H1 (cell line): Measurements from ENCODE around the gene SH3BGRL3. TPM values are rescaled to one million over a fixed set of nuclear protein-coding genes. Genes with fewer than 3 reads are reported as not detected.
"Not testable (repeated sequence)": the region's sequence is repeated elsewhere in the genome, so short reads cannot be mapped to it uniquely, and the experiment has no call there.

Experiments
- CTCF ChIA-PET: fragments of 300-600 bp; sonication (Branson Sonifier 250); formaldehyde crosslinking; loops from one replicate; lab custom pipeline; 2021; ENCODE audit not compliant: partially characterized antibody; lab: Charles Lee
- POLR2A ChIA-PET: fragments of 300-600 bp; sonication (Branson Sonifier 250); formaldehyde crosslinking; loops from one replicate; lab custom pipeline; 2021; ENCODE audit warnings: inconsistent platforms; ENCODE audit not compliant: partially characterized antibody; lab: Charles Lee
- DNase-seq, 2 experiments: peaks; one replicate each; pipeline versions ENCODE4 v3.0.0 to v3.0.0-alpha.2; 2010 to 2022; ENCODE audit warnings: low spot score in 2 of 2, low read depth in 1 of 2, mixed read lengths in 1 of 2
- FAIRE-seq: peaks from 2 replicates; lab custom pipeline; 2011; peaks lifted over from hg19 to GRCh38; lab: Jason Lieb, UNC
- H2AFZ ChIP-seq: 2 replicates; pipeline ENCODE4 v1.8.1; 2012; ENCODE audit warnings: low read length, inconsistent platforms
- H2AK5ac ChIP-seq: 2 replicates; pipeline ENCODE4 v1.6.1; 2013; ENCODE audit warnings: low read depth, low read length
- H2BK120ac ChIP-seq: replicated peaks from 2 replicates; pipeline ENCODE3; 2013; ENCODE audit warnings: low read depth, low read length, inconsistent platforms
- H2BK12ac ChIP-seq: 2 replicates; pipeline ENCODE4 v1.6.1; 2013; ENCODE audit warnings: low read depth, low read length
- H2BK15ac ChIP-seq: 2 replicates; pipeline ENCODE4 v1.6.1; 2013; ENCODE audit warnings: low read length
- H2BK20ac ChIP-seq: 2 replicates; pipeline ENCODE4 v1.6.1; 2013; ENCODE audit warnings: low read length
- H2BK5ac ChIP-seq: 2 replicates; pipeline ENCODE4 v1.6.1; 2013; ENCODE audit warnings: low read depth, low read length
- H3K14ac ChIP-seq: 2 replicates; pipeline ENCODE4 v1.6.1; 2013; ENCODE audit warnings: inconsistent platforms; ENCODE audit not compliant: insufficient read length
- H3K18ac ChIP-seq: 2 replicates; pipeline ENCODE4 v1.6.1; 2013; ENCODE audit warnings: low read length; ENCODE audit errors: extremely low read depth
- H3K23ac ChIP-seq: 2 replicates; pipeline ENCODE4 v1.6.1; 2013; ENCODE audit warnings: inconsistent platforms; ENCODE audit not compliant: insufficient read length
- H3K23me2 ChIP-seq: 2 replicates; pipeline ENCODE4 v1.6.1; 2013; ENCODE audit warnings: low read depth, low read length
- H3K27ac ChIP-seq: 2 replicates; pipeline ENCODE4 v1.6.1; 2011; ENCODE audit warnings: low read depth, low read length, inconsistent platforms
- H3K27me3 ChIP-seq, 4 experiments: replicated peaks in 1 of 4; 1 replicate in 1 of 4; 2 replicates in 3 of 4; pipeline versions ENCODE4 v1.6.1 to v1.8.1; 2011 to 2013; ENCODE audit warnings: low read length in 3 of 4, mild to moderate bottlenecking in 3 of 4, inconsistent platforms in 2 of 4, mixed read lengths in 2 of 4, moderate library complexity in 1 of 4; ENCODE audit not compliant: control insufficient read depth in 3 of 4, insufficient read depth in 3 of 4; ENCODE audit errors: extremely low read depth in 1 of 4
- H3K36me3 ChIP-seq, 4 experiments: 2 replicates each; pipeline versions ENCODE4 v1.6.1 to v1.8.1; 2011 to 2013; ENCODE audit warnings: mild to moderate bottlenecking in 4 of 4, low read length in 3 of 4, moderate library complexity in 2 of 4, control low read depth in 1 of 4, inconsistent platforms in 1 of 4; ENCODE audit not compliant: insufficient read depth in 4 of 4, control insufficient read depth in 2 of 4
- H3K4ac ChIP-seq: replicated peaks from 2 replicates; pipeline ENCODE3; 2013; ENCODE audit warnings: low read length, low read depth, mixed read lengths, inconsistent platforms; ENCODE audit not compliant: insufficient read length
- H3K4me1 ChIP-seq, 4 experiments: replicated peaks in 1 of 4; 1 replicate in 1 of 4; 2 replicates in 3 of 4; pipeline versions ENCODE4 v1.6.1 to v1.8.1; 2011 to 2013; ENCODE audit warnings: low read length in 3 of 4, inconsistent platforms in 2 of 4, mixed read lengths in 1 of 4; ENCODE audit not compliant: insufficient read depth in 4 of 4, control insufficient read depth in 3 of 4
- H3K4me2 ChIP-seq, 2 experiments: 2 replicates each; pipeline versions ENCODE4 v1.6.1 to v1.8.1; 2011 to 2013; ENCODE audit warnings: low read depth in 2 of 2, low read length in 2 of 2, control low read depth in 1 of 2, inconsistent platforms in 1 of 2, mild to moderate bottlenecking in 1 of 2; ENCODE audit not compliant: insufficient read depth in 1 of 2
- H3K4me3 ChIP-seq, 4 experiments: fragments of 200-600, 300-600 bp in 1 of 4; sonication (generic), shearing (Covaris generic), sonication (Bioruptor Twin) in 1 of 4; 2 replicates each; pipeline versions ENCODE4 v1.5.1 to v1.8.1; 2011 to 2016; ENCODE audit warnings: low read length in 4 of 4, low read depth in 3 of 4, control low read depth in 2 of 4, inconsistent platforms in 2 of 4, mild to moderate bottlenecking in 2 of 4, mixed read lengths in 1 of 4, moderate library complexity in 1 of 4; ENCODE audit not compliant: insufficient read depth in 2 of 4; ENCODE audit errors: extremely low read depth in 1 of 4
- H3K56ac ChIP-seq: replicated peaks from 2 replicates; pipeline ENCODE3; 2013; ENCODE audit warnings: low read depth, mild to moderate bottlenecking, mixed read lengths, low read length, inconsistent platforms; ENCODE audit not compliant: insufficient read length
- H3K79me1 ChIP-seq: 2 replicates; pipeline ENCODE4 v1.6.1; 2013; ENCODE audit warnings: low read depth, low read length, control low read depth
- H3K79me2 ChIP-seq, 2 experiments: 2 replicates each; pipeline versions ENCODE4 v1.6.1 to v1.8.1; 2012 to 2013; ENCODE audit warnings: low read length in 2 of 2, mild to moderate bottlenecking in 2 of 2, inconsistent platforms in 1 of 2; ENCODE audit not compliant: insufficient read depth in 2 of 2, control insufficient read depth in 1 of 2
- H3K9ac ChIP-seq, 4 experiments: replicated peaks in 1 of 4; 1 replicate in 1 of 4; 2 replicates in 3 of 4; pipeline versions ENCODE4 v1.6.1 to v1.8.1; 2011 to 2013; ENCODE audit warnings: low read depth in 3 of 4, low read length in 3 of 4, control low read depth in 2 of 4, mild to moderate bottlenecking in 2 of 4, moderate library complexity in 2 of 4, inconsistent platforms in 1 of 4; ENCODE audit errors: extremely low read depth in 1 of 4
- H3K9me3 ChIP-seq, 2 experiments: 2 replicates each; pipeline versions ENCODE4 v1.6.1 to v1.8.1; 2012 to 2013; ENCODE audit warnings: mild to moderate bottlenecking in 2 of 2, moderate library complexity in 2 of 2, control low read depth in 1 of 2, inconsistent platforms in 1 of 2, low read depth in 1 of 2, low read length in 1 of 2, mixed read lengths in 1 of 2; ENCODE audit not compliant: insufficient read depth in 2 of 2
- H4K20me1 ChIP-seq, 2 experiments: replicated peaks in 1 of 2; 2 replicates each; pipeline versions ENCODE3 to v1.8.1; 2011 to 2013; ENCODE audit warnings: inconsistent platforms in 2 of 2, low read length in 2 of 2, mild to moderate bottlenecking in 1 of 2; ENCODE audit not compliant: insufficient read depth in 2 of 2, control insufficient read depth in 1 of 2
- H4K5ac ChIP-seq: 2 replicates; pipeline ENCODE4 v1.6.1; 2013; ENCODE audit warnings: low read length, low read depth, mixed read lengths, inconsistent platforms; ENCODE audit not compliant: insufficient read length
- H4K8ac ChIP-seq: 2 replicates; pipeline ENCODE4 v1.8.0; 2013; ENCODE audit warnings: mild to moderate bottlenecking, moderate library complexity, low read length, inconsistent platforms; ENCODE audit not compliant: insufficient read depth; ENCODE audit errors: extremely low read depth
- H4K91ac ChIP-seq: replicated peaks from 2 replicates; pipeline ENCODE3; 2013; ENCODE audit warnings: low read length, mixed read lengths, inconsistent platforms; ENCODE audit not compliant: insufficient read length
- WGBS, 2 experiments: shearing (Covaris generic) in 1 of 2; methylation state at CpG; one replicate each; pipeline versions ENCODE4 v1.1.6 to v1.1.7; 2013 to 2015; ENCODE audit warnings: low lambda C conversion rate in 2 of 2, mixed read lengths in 2 of 2, inconsistent platforms in 1 of 2, low coverage in 1 of 2, missing lambda C conversion rate in 1 of 2; ENCODE audit not compliant: insufficient replicate concordance in 2 of 2, insufficient coverage in 1 of 2, insufficient read length in 1 of 2; ENCODE audit errors: extremely low coverage in 1 of 2, missing lambda C conversion rate in 1 of 2; 5-methylcytosine and 5-hydroxymethylcytosine counted together
- polyA plus RNA-seq, 7 experiments: library from polyadenylated mRNA; depleted of rRNA in 3 of 7; stranded (reverse) in 5 of 7; unstranded in 2 of 7; fragments of >200 nt in 5 of 7; fragments of 200-250 nt in 2 of 7; gene quantifications; 1 replicate in 5 of 7; 2 replicates in 1 of 7; 4 replicates in 1 of 7; pipeline versions ENCODE4 v1.2.1 to v1.2.3, GENCODE V29; 2011 to 2013; ENCODE audit warnings: missing spikeins in 2 of 7, mixed read lengths in 2 of 7
- total RNA-seq: library from RNA; stranded (reverse); fragmentation: NEBNext Ultra II Directional; extraction: Animal tissue kit (Norgen Biotek cat#: 25700); gene quantifications from 2 replicates; pipeline ENCODE4 v1.2.1, GENCODE V29; 2021

SH3BGRL3 gene
- total and polyA plus RNA-seq, 2 of the 8 experiments (the other 6 are each of a cell fraction or from before 2014, with no cell fraction given), result 77.8 to 107 TPM

DNA sequence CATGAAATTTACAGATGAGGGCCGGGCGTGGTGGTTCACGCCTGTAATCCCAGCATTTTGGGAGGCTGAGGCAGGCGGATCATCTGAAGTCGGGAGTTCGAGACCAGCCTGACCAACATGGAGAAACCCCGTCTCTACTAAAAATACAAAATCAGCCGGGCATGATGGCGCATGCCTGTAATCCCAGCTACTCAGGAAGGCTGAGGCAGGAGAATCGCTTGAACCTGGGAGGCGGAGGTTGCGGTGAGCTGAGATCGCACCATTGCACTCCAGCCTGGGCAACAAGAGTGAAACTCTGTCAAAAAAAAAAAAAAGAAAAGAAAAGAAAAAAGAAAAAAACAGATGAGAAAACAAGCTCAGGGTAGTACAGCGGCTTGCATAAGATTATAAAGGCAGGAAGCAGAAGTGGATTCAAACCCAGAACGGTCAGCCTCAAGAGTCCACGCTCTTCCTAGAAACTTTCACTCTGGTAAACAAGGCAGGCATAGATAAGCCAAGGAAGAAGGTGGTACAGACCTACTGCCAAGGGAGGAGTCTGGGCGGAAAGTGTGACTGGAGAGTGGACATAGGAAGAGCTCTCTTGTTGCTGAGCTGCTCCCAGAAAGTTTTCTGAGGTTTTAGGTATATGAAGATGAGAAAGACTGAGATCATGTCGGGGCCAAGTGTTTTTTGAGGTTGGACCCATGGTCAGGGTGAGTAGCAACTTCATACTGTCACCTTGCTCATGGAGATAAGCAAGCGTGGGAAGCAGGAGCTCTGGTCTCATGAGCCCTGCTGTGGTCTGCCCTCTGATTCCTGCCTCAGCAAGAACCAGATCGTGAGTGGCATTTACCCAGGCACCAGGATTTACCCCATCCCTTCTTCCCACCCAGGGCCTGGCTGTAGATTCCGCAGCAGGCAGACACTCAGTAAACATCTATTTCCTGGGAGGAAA, 28.3 kb downstream of the SH3BGRL3 start:
- Histone ChIP-seq H2BK5ac (peak overlapping the region; percentile 28; the same call in 1 of the 2 replicates), H2AFZ (0 out of 2 replicates have a peak overlapping the region, but pooled peaks have one; percentile 25), H4K8ac (0 out of 2 replicates have a peak overlapping the region, but pooled peaks have one; percentile 3), H2BK12ac (peak overlapping the region; percentile 50; the same call in 1 of the 2 replicates), H2BK15ac (peak overlapping the region; percentile 53; the same call in 1 of the 2 replicates)
- ChIA-PET POLR2A (interaction anchor here (0.6 to 4.6 kb wide), 16 partner anchors 9 to 134 kb away, joined by 3 to 29 read pairs (median 4); partner anchors contain the start of genes CD52 and LIN28A), CTCF (interaction anchor here (0.6 to 57.0 kb wide), 9 partner anchors 8 to 311 kb away, joined by 3 to 1530 read pairs (median 4); partner anchors contain the start of genes CATSPER4, CD52, SH3BGRL3 and UBXN11)
- not testable (repeated sequence) for H2BK120ac ChIP-seq, H3K9ac ChIP-seq, H2AK5ac ChIP-seq, FAIRE-seq, H4K91ac ChIP-seq, H3K4me3 ChIP-seq, H3K23me2 ChIP-seq, H3K36me3 ChIP-seq, H3K4ac ChIP-seq, H3K18ac ChIP-seq, H3K27ac ChIP-seq, H3K9me3 ChIP-seq, H3K4me1 ChIP-seq, H3K23ac ChIP-seq, H2BK20ac ChIP-seq, H3K27me3 ChIP-seq, DNase-seq, H4K20me1 ChIP-seq, H3K79me2 ChIP-seq, H3K14ac ChIP-seq, H3K4me2 ChIP-seq, H3K56ac ChIP-seq, H3K79me1 ChIP-seq, H4K5ac ChIP-seq
- WGBS, 2 experiments, result 86% methylated on average over 19 of the region's 21 CpGs; no CpG with 5 or more reads in 1 of the 2 experiments
